T-helper 2 cell treated with Interferon-gamma antibody and Interleukin-4, amounts not matched to agents 100 ng/mL and 5 ng/mL, for 36 hours (primary cell): ENCODE measurements around the gene STX1B. TPM values are rescaled to one million over a fixed set of nuclear protein-coding genes. Genes with fewer than 3 reads are reported as not detected.

Experiments
- intact Hi-C: fragments of 100-400 bp; cut with micrococcal nuclease; formaldehyde crosslinking; loops from one replicate; pipeline ENCODE4 v1.15.1; 2023
- total RNA-seq: library from RNA; stranded (reverse); gene quantifications from 2 replicates; pipeline ENCODE4 v1.2.3, GENCODE V29; 2022

Gene STX1B
- total RNA-seq, 1 donor from 2014 or later = 0.59 TPM

- intact Hi-C loops = loop anchor here (1.0 to 5.0 kb wide), 4 partner anchors 36 to 145 kb away; partner anchors contain the start of genes SETD1A, STX4, ZNF646 and ZNF668
Measured at GRCh38 chr16:30996985-30997724, 13.3 kb downstream of the STX1B start.

DNA sequence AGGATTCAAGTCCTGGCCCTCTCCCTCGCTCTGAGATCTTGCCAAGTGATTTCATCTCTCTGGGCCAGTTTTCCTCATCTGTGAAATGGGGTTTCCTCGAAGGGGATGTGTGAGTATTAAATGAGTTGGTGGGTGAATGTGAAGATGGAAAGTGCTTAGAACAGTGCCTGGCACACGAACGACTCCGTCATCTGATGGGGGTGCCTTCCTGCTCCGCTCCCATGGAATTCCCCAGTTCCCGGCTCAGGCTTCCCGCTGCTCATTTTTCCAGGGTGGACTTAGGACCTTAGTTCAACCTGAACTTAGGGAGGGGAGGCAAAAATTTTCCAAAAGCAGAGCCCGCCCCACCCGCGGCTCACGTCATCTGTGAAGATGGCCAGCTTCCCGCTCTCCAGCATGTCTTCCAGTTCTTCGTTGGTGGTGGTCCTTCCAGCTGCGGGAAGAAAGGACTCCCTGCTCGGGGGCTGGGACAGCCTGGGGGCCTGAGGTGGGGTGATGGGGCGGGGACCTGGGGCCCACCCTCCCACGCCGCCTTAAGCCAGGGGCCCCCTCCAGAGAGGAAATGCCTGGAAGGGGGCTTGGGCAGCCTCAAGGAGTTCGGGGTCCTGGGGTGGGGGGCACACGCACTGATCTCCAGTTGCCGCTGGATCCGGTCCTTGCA lies 14.0 kb downstream of the STX1B start:
- intact Hi-C loops = loop anchor here (5.0 kb wide), 1 partner anchor 39 kb away; the partner anchor contains the start of gene SETD1A

GRCh38 chr16:30995927-30996323 lies 14.5 kb downstream of the STX1B start:
- intact Hi-C loops = loop anchor here (5.0 kb wide), 1 partner anchor 39 kb away; the partner anchor contains the start of gene SETD1A

GRCh38 chr16:30992931-30993816 lies 17.3 kb downstream of the STX1B start:
- intact Hi-C loops = no loop called here

DNA sequence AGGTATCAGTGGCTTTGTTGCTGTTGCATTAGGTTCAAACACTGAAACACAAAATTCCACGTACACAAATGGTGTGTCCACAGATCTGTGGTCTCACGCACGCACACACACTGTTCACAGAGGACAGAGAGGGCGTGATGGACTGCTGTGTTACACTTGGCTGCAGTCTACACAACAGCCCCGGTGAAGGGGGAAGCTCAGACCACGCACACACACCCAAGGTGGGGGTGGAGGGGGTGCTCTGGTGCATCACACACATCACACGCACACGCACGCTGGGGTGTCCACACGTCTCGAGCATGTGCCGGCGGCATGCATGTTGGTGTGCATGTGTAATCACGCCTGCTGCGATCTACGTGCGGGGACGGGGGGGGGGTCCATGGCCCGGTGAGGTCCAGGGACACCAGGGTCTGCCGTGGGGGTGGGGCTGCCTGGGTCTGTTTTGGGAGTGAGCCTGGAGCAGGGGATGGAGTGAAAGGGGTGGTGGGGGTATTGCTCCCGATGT lies 18.1 kb downstream of the STX1B start:
- intact Hi-C loops = no loop called here

DNA sequence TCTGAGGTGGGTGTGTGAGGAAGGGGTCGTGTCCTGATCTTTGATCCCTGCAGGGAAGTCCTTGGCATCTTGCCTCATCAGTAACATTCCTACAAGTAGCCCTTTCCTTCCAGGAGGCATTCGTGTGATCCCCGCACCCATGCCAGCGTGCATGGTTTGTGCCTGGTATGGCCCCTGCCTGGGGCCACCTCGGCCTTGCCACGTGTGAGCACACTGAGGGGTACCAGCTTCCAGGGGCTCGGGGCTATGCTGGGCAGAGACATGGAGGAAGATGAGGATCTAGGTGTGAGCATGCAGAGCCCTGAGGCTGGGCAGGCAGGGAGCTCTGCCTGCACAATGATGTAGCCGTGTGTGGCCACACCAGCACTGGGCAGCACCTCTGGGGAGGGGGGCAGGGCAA lies 19.4 kb downstream of the STX1B start:
- intact Hi-C loops = no loop called here

GRCh38 chr16:30990105-30990504 lies 20.3 kb downstream of the STX1B start:
- intact Hi-C loops = no loop called here

DNA sequence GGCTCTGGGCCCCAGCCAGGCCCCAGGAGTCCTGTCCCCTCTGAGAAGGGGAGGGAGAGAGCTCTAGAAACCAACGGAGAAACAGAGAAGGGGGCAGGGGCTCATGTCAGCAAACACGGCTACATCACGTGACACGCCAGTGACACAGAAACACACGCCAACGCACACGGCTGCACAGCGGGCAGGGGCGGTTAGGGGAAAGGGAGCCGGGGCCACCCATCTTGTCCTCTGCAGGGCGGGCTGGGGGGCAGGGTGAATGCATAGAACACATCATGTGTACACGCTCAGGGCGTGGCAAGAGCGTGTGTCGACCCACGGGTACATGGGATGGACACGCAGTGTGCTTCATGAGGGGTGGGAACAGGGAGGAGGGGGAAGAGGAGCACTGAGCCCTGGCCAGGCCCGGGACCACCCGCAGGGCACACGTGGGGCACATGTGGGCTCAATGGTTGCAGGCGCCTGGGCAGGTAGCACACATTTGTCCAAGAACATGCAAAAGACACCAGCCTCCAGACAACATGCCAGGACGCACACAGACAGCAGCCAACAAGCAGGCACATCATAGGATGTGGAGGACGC lies 20.9 kb downstream of the STX1B start:
- intact Hi-C loops = loop anchor here (5.0 kb wide), 1 partner anchor 878 kb away; no protein-coding TSS in a partner anchor

DNA sequence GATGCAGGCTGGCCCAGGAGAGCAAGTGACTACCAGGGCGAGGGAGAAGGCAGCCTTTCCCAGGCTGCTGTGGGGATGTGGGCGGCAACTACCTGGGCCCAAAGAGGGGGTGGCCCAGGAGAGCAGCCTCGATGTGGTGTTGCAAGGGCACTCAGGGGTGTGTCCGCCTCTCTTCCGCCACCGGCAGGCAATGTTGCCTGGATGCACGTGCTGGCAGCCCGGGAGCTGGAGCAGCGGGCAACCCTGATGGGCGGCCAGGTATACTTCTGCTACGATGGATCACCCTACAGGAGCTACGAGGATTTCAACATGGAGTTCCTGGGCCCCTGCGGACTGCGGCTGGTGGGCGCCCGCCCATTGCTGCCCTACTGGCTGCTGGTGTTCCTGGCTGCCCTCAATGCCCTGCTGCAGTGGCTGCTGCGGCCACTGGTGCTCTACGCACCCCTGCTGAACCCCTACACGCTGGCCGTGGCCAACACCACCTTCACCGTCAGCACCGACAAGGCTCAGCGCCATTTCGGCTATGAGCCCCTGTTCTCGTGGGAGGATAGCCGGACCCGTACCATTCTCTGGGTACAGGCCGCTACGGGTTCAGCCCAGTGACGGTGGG lies 22.8 kb downstream of the STX1B start:
- intact Hi-C loops = loop anchor here (5.0 kb wide), 1 partner anchor 880 kb away; no protein-coding TSS in a partner anchor

DNA sequence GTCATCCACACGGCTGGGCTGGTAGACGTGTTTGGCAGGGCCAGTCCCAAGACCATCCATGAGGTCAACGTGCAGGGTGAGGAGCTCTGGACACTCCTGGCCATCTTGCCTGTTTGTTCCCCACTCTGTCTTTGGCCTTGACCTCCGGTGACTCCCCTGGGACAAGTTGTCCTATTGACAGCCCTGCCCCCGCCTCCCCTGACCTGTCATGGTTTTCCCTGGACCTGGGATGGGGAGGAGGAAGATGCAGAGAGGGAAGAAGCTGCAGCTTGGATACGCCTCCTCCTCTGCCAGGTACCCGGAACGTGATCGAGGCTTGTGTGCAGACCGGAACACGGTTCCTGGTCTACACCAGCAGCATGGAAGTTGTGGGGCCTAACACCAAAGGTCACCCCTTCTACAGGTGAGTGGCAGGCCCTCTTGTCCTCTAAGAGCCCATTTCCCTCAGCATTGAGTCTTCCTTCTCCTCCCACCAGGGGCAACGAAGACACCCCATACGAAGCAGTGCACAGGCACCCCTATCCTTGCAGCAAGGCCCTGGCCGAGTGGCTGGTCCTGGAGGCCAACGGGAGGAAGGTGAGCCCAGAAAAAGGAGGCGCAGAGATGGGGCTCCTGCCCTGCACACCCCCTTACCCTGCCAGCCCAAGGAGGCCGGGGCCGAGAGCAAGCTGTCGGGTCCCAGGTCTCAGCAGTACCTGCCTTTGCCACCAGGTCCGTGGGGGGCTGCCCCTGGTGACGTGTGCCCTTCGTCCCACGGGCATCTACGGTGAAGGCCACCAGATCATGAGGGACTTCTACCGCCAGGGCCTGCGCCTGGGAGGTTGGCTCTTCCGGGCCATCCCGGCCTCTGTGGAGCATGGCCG lies 24.1 kb downstream of the STX1B start:
- intact Hi-C loops = loop anchor here (5.0 kb wide), 1 partner anchor 881 kb away; no protein-coding TSS in a partner anchor

DNA sequence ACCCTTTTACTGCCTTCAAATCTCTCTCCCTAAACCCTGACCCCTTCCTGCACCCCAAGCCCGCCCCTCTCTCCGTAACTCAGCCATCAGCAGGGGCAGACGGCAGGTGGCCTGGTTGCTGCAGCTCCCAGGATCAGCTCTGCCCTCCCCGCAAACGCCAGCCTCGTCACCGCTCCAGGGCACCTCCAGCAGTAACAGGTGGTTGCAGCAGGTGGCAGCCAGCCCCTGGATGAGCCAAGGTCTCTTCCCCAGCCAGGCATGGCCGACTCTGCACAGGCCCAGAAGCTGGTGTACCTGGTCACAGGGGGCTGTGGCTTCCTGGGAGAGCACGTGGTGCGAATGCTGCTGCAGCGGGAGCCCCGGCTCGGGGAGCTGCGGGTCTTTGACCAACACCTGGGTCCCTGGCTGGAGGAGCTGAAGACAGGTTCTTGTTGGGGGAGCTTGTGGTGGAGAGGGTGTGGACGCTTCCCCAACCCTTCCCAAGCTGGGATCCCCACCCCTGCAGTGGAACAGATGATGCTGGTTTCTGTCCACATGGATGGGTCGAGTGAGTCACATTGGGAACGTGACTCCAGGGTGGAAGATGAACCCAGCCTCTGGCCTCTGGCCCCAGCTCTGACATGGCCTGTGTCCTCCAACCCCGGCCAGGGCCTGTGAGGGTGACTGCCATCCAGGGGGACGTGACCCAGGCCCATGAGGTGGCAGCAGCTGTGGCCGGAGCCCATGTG lies 24.9 kb downstream of the STX1B start:
- intact Hi-C loops = loop anchor here (1.0 to 5.0 kb wide), 3 partner anchors 109 to 882 kb away; partner anchors contain the start of genes VKORC1 and ZNF843

DNA sequence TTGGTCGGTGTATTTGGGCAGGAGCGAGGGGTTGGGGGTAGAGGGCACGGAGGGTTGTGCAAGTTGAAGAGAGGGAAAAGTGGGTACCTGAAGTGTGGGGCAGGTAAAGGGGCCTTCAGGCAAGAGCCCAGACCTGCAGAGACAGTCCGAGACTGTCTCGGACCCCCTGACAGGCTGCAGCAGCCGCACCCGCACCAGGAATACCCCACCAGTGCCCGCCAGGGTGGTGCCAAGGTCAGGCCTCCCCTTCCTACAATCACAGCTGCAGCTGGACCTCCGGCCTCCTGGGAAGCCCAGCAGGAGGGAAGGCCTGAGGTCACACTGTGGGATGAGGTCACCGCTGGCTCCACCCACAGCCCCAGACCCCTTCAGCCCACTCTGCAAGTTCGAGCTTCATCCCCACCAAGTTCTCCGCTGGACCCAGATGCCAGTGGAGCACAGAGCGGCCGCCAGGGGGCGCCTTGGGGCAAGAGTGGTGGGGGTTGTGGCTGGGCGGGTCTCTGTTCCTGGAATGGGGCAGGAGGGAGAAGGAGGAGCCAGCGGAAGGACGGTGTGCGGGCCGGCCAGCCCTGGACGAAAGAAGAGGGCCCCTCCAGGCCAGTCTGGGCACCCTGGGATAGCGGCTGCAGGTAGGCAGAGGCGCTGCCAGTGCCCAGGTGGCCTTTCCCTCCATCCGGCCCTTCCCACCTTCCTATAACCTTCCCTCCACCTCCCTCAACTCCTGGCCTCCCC lies 25.6 kb downstream of the STX1B start, which contains the start of gene HSD3B7:
Gene HSD3B7, plus strand, starts transcription at position 539 of the 732 bp plus-strand sequence. CDS start 452 bp downstream, outside the sequence.
- intact Hi-C loops = loop anchor here (1.0 to 5.0 kb wide), 3 partner anchors 109 to 882 kb away; partner anchors contain the start of genes VKORC1 and ZNF843

- intact Hi-C loops = loop anchor here (2.0 kb wide), 1 partner anchor 459 kb away; the partner anchor contains the start of gene ZNF843
Measured at GRCh38 chr16:30983898-30984610, 26.4 kb downstream of the STX1B start.

DNA sequence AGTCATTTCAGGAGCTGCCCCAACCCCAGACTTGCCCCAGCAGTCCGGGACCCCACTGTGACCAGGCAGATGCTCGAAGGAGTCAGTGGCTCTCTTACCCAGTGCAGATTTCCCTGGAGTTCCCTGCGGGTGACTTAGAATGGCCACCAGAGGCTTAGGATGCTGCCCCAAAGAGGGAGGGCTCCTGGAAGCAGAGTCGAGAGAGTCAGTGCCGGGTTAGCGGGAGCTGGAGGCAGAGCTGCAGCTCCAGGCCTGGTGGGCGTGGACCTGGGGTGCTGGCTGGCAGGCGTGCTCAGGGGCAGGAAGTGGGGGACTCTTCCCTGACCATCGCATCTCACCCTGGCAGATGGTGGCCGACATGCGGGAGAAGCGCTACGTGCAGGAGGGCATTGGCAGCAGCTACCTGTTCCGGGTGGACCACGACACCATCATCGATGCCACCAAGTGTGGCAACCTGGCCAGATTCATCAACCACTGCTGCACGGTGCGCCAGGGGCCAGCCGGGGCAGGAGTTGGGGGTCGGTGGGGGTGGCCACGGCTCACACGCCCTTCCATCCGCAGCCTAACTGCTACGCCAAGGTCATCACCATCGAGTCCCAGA lies 27.0 kb downstream of the STX1B start:
- intact Hi-C loops = no loop called here

- intact Hi-C loops = no loop called here
Measured at GRCh38 chr16:30982548-30983288, 27.7 kb downstream of the STX1B start.

GRCh38 chr16:30980959-30981358 lies 29.5 kb downstream of the STX1B start:
- intact Hi-C loops = no loop called here
